A172 (cell line): ENCODE results near the gene CDK3. TPM values are rescaled to one million over a fixed set of nuclear protein-coding genes. Genes with fewer than 3 reads are reported as not detected.

Experiments
- DNase-seq: peaks from one replicate; pipeline ENCODE4 v3.0.0-alpha.2; 2015; ENCODE audit warnings: low spot score
- total RNA-seq: library from RNA; depleted of rRNA; stranded (reverse); fragments of >200 nt; shearing (Covaris generic); gene quantifications from 2 replicates; pipeline ENCODE4 v1.2.3, GENCODE V29; 2014

The CDK3 gene
- total RNA-seq, 1 experiment from 2014 or later, result 5.7 TPM

- DNase-seq, result peak; percentile 60
Observed at GRCh38 chr17:76014100-76014924, 13.7 kb downstream of the CDK3 start.

GRCh38 chr17:76014925-76015261 lies 14.2 kb downstream of the CDK3 start:
- no peak for DNase-seq

GRCh38 chr17:76017481-76018339 lies 17.1 kb downstream of the CDK3 start:
- no peak for DNase-seq

GRCh38 chr17:76018340-76018680 lies 17.7 kb downstream of the CDK3 start:
- no peak for DNase-seq

- DNase-seq, result no peak
Observed at GRCh38 chr17:76018801-76019200, 18.1 kb downstream of the CDK3 start.

GRCh38 chr17:76019833-76020467 lies 19.3 kb downstream of the CDK3 start:
- no peak for DNase-seq

- no peak for DNase-seq
Observed at GRCh38 chr17:76022285-76022684, 21.6 kb downstream of the CDK3 start.

- DNase-seq, result no peak
Observed at GRCh38 chr17:76022973-76023899, 22.6 kb downstream of the CDK3 start.

GRCh38 chr17:76023900-76024237 lies 23.2 kb downstream of the CDK3 start:
- no peak for DNase-seq

GRCh38 chr17:76024353-76024752 lies 23.7 kb downstream of the CDK3 start:
- no peak for DNase-seq

- no peak for DNase-seq
Observed at GRCh38 chr17:76025294-76025693, 24.6 kb downstream of the CDK3 start.

GRCh38 chr17:76026714-76027158 lies 26.1 kb downstream of the CDK3 start:
- no peak for DNase-seq

GRCh38 chr17:76027159-76027839 lies 26.6 kb downstream of the CDK3 start, which contains the start of gene EVPL:
Gene EVPL, minus strand, starts transcription at chr17:76027306. Its CDS starts 108 bp downstream, at chr17:76027198.
- no peak for DNase-seq

GRCh38 chr17:76032073-76032779 lies 31.6 kb downstream of the CDK3 start:
- no peak for DNase-seq

- DNase-seq, result no peak
Observed at GRCh38 chr17:76032780-76033108, 32.1 kb downstream of the CDK3 start.

GRCh38 chr17:76033139-76033538 lies 32.5 kb downstream of the CDK3 start:
- no peak for DNase-seq

GRCh38 chr17:76034428-76035350 lies 34.0 kb downstream of the CDK3 start:
- DNase-seq, result no peak

- no peak for DNase-seq
Observed at GRCh38 chr17:76036497-76037261, 36.0 kb downstream of the CDK3 start.
